Stimulated activated CD4-positive, alpha-beta T cell treated with anti-CD3 and anti-CD28 coated beads, Interleukin-2, amount 100 ng/mL, for 24 hours (primary cell): Measurements from ENCODE around the gene TMEM125.

Source experiments
- DNase-seq, 2 donors: peaks; one replicate each; pipeline ENCODE4 v3.0.0-alpha.2; 2020

Gene TMEM125

GRCh38 chr1:43247256-43247921, 22.4 kb upstream of the TMEM125 start:
- no peak for DNase-seq

GRCh38 chr1:43250351-43250761, 19.4 kb upstream of the TMEM125 start:
- DNase-seq: no peak

GRCh38 chr1:43251024-43251423, 18.8 kb upstream of the TMEM125 start:
- DNase-seq: no peak

GRCh38 chr1:43252225-43252624, 17.6 kb upstream of the TMEM125 start:
- DNase-seq: no peak

GRCh38 chr1:43253173-43253572, 16.6 kb upstream of the TMEM125 start:
- DNase-seq: no peak

- no peak for DNase-seq
These were observed 15.9 kb upstream of the TMEM125 start for GRCh38 chr1:43253876-43254275.

- DNase-seq: no peak
These were observed 14.2 kb upstream of the TMEM125 start for GRCh38 chr1:43255438-43256210.

- DNase-seq: no peak
These were observed 12.9 kb upstream of the TMEM125 start for GRCh38 chr1:43256675-43257570.

GRCh38 chr1:43258370-43258769, 11.4 kb upstream of the TMEM125 start:
- no peak for DNase-seq

GRCh38 chr1:43265431-43265830, 4.4 kb upstream of the TMEM125 start:
- DNase-seq: no peak

GRCh38 chr1:43266881-43267280, 2.9 kb upstream of the TMEM125 start:
- no peak for DNase-seq

- no peak for DNase-seq
These were observed 2.4 kb upstream of the TMEM125 start for GRCh38 chr1:43267291-43267805.

- no peak for DNase-seq
These were observed 1.9 kb upstream of the TMEM125 start for GRCh38 chr1:43267818-43268425.

- peak in 1 of 2 donors; percentile 21 for DNase-seq
These were observed 775 bp downstream of the TMEM125 start for GRCh38 chr1:43270421-43271095.

GRCh38 chr1:43271186-43272118, 1.7 kb downstream of the TMEM125 start:
- DNase-seq: no peak

GRCh38 chr1:43272161-43272560, 2.4 kb downstream of the TMEM125 start:
- DNase-seq: no peak

- DNase-seq: no peak
These were observed 3.1 kb downstream of the TMEM125 start for GRCh38 chr1:43272576-43273571.

GRCh38 chr1:43273708-43274107, 3.9 kb downstream of the TMEM125 start:
- no peak for DNase-seq

GRCh38 chr1:43274125-43274803, 4.5 kb downstream of the TMEM125 start:
- peak; percentile 28 to 36 for DNase-seq
